ENCODE results near the gene THTPA. TPM values are rescaled to one million over a fixed set of nuclear protein-coding genes. Genes with fewer than 3 reads are reported as not detected.

THTPA gene
- total and polyA plus RNA-seq, 2 of the 13 experiments (the other 11 are each of a cell fraction or from before 2014, with no cell fraction given) = 7.4 to 8.7 TPM

DNA sequence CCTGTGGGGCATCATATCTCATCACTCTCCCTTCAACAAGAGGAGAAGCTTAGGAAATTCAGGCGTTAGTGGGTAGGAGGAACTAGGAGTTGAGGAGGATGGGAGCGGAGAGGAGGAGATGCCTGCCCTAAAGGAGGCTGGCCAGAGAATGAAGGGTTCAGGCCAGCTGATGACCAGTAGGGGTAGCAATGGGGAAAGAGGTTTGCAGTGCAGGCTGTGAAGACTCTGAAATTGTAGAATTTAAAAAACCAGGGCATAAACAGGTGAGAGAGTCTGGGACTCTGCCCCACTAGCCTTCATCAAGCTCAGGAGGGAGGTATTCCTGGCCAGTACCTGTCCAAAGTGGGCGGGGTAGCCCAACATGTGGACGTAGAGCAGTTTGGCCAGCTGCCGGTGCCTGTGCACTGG lies 10.7 kb downstream of the THTPA start (continued):
- TF ChIP-seq, protein P1, sequence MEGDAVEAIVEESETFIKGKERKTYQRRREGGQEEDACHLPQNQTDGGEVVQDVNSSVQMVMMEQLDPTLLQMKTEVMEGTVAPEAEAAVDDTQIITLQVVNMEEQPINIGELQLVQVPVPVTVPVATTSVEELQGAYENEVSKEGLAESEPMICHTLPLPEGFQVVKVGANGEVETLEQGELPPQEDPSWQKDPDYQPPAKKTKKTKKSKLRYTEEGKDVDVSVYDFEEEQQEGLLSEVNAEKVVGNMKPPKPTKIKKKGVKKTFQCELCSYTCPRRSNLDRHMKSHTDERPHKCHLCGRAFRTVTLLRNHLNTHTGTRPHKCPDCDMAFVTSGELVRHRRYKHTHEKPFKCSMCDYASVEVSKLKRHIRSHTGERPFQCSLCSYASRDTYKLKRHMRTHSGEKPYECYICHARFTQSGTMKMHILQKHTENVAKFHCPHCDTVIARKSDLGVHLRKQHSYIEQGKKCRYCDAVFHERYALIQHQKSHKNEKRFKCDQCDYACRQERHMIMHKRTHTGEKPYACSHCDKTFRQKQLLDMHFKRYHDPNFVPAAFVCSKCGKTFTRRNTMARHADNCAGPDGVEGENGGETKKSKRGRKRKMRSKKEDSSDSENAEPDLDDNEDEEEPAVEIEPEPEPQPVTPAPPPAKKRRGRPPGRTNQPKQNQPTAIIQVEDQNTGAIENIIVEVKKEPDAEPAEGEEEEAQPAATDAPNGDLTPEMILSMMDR (CRISPR knock-in tag; IDR thresholded peaks at IDR 0.05) = 0 out of 2 replicates have a peak, but pooled peaks have one; percentile 11
- TF ChIP-seq MEIS2 (CRISPR knock-in tag; IDR thresholded peaks at IDR 0.05) (no peak), TOPORS (CRISPR knock-in tag; IDR thresholded peaks at IDR 0.05) (0 out of 2 replicates have a peak, but pooled peaks have one; percentile 24), SYNCRIP (IDR thresholded peaks at IDR 0.05; ENCODE audit: insufficient read depth, low read depth, low read length) (no peak), ASH2L (IDR thresholded peaks at IDR 0.05; ENCODE audit: insufficient read length, low read depth, low read length) (no peak), SOX13 (IDR thresholded peaks at IDR 0.05) (no peak), SOX13 (CRISPR knock-in tag; conservative IDR thresholded peaks at IDR 0.05 in 1 of 2, IDR thresholded peaks at IDR 0.05 in 1 of 2) (0 out of 4 replicates have a peak, but pooled peaks of 1 of the 2 experiments have one; percentile 6), EP300 (IDR thresholded peaks at IDR 0.05; ENCODE audit: low read depth in 2 of 2, low read length in 2 of 2) (no peak), EP300 (CRISPR knock-in tag; IDR thresholded peaks at IDR 0.05; ENCODE audit: borderline replicate concordance) (peak; percentile 41; the same call in 1 of the 2 replicates), RARA (CRISPR knock-in tag; IDR thresholded peaks at IDR 0.05) (no peak), CEBPB (IDR thresholded peaks at IDR 0.05; ENCODE audit: borderline replicate concordance, low read depth, low read length) (no peak), REXO4 (CRISPR knock-in tag; IDR thresholded peaks at IDR 0.05; ENCODE audit: borderline replicate concordance) (no peak), KLF13 (CRISPR knock-in tag; IDR thresholded peaks at IDR 0.05) (peak; percentile 94), SP2 (CRISPR knock-in tag; IDR thresholded peaks at IDR 0.05) (no peak), MIER3 (CRISPR knock-in tag; IDR thresholded peaks at IDR 0.05; ENCODE audit: borderline replicate concordance) (no peak), ATF1 (CRISPR knock-in tag; IDR thresholded peaks at IDR 0.05) (no peak), REPIN1 (CRISPR knock-in tag; IDR thresholded peaks at IDR 0.05; ENCODE audit: borderline replicate concordance, low read depth) (no peak), ZNF629 (CRISPR knock-in tag; conservative IDR thresholded peaks at IDR 0.05) (no peak), ZNF350 (CRISPR knock-in tag; IDR thresholded peaks at IDR 0.05; ENCODE audit: borderline replicate concordance, low read depth) (no peak)
- TF ChIP-seq, protein P2, sequence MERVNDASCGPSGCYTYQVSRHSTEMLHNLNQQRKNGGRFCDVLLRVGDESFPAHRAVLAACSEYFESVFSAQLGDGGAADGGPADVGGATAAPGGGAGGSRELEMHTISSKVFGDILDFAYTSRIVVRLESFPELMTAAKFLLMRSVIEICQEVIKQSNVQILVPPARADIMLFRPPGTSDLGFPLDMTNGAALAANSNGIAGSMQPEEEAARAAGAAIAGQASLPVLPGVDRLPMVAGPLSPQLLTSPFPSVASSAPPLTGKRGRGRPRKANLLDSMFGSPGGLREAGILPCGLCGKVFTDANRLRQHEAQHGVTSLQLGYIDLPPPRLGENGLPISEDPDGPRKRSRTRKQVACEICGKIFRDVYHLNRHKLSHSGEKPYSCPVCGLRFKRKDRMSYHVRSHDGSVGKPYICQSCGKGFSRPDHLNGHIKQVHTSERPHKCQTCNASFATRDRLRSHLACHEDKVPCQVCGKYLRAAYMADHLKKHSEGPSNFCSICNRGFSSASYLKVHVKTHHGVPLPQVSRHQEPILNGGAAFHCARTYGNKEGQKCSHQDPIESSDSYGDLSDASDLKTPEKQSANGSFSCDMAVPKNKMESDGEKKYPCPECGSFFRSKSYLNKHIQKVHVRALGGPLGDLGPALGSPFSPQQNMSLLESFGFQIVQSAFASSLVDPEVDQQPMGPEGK (CRISPR knock-in tag; IDR thresholded peaks at IDR 0.05) = 0 out of 2 replicates have a peak, but pooled peaks have one; percentile 29
- TF ChIP-seq, protein P3, sequence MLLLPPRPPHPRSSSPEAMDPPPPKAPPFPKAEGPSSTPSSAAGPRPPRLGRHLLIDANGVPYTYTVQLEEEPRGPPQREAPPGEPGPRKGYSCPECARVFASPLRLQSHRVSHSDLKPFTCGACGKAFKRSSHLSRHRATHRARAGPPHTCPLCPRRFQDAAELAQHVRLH (CRISPR knock-in tag; IDR thresholded peaks at IDR 0.05; ENCODE audit: borderline replicate concordance, low read depth) = no peak
- TF ChIP-seq, protein P4, sequence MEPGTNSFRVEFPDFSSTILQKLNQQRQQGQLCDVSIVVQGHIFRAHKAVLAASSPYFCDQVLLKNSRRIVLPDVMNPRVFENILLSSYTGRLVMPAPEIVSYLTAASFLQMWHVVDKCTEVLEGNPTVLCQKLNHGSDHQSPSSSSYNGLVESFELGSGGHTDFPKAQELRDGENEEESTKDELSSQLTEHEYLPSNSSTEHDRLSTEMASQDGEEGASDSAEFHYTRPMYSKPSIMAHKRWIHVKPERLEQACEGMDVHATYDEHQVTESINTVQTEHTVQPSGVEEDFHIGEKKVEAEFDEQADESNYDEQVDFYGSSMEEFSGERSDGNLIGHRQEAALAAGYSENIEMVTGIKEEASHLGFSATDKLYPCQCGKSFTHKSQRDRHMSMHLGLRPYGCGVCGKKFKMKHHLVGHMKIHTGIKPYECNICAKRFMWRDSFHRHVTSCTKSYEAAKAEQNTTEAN (CRISPR knock-in tag; conservative IDR thresholded peaks at IDR 0.05) = no peak
- TF ChIP-seq, protein P5, sequence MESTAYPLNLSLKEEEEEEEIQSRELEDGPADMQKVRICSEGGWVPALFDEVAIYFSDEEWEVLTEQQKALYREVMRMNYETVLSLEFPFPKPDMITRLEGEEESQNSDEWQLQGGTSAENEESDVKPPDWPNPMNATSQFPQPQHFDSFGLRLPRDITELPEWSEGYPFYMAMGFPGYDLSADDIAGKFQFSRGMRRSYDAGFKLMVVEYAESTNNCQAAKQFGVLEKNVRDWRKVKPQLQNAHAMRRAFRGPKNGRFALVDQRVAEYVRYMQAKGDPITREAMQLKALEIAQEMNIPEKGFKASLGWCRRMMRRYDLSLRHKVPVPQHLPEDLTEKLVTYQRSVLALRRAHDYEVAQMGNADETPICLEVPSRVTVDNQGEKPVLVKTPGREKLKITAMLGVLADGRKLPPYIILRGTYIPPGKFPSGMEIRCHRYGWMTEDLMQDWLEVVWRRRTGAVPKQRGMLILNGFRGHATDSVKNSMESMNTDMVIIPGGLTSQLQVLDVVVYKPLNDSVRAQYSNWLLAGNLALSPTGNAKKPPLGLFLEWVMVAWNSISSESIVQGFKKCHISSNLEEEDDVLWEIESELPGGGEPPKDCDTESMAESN (CRISPR knock-in tag; conservative IDR thresholded peaks at IDR 0.05) = no peak

All from HepG2 (cell line).